GM19372 (cell line): Measurements from ENCODE around the gene CIDEB.
"Not testable (repeated sequence)": the region's sequence is repeated elsewhere in the genome, so short reads cannot be mapped to it uniquely, and the experiment has no call there.

ENCODE experiments used
- ATAC-seq: cut with Tn5 transposase; IDR thresholded peaks from one replicate; pipeline ENCODE4 v1.9.1; 2021; ENCODE audit warnings: mild to moderate bottlenecking, low read depth, moderate library complexity; ENCODE audit not compliant: unreplicated experiment

The CIDEB gene

DNA sequence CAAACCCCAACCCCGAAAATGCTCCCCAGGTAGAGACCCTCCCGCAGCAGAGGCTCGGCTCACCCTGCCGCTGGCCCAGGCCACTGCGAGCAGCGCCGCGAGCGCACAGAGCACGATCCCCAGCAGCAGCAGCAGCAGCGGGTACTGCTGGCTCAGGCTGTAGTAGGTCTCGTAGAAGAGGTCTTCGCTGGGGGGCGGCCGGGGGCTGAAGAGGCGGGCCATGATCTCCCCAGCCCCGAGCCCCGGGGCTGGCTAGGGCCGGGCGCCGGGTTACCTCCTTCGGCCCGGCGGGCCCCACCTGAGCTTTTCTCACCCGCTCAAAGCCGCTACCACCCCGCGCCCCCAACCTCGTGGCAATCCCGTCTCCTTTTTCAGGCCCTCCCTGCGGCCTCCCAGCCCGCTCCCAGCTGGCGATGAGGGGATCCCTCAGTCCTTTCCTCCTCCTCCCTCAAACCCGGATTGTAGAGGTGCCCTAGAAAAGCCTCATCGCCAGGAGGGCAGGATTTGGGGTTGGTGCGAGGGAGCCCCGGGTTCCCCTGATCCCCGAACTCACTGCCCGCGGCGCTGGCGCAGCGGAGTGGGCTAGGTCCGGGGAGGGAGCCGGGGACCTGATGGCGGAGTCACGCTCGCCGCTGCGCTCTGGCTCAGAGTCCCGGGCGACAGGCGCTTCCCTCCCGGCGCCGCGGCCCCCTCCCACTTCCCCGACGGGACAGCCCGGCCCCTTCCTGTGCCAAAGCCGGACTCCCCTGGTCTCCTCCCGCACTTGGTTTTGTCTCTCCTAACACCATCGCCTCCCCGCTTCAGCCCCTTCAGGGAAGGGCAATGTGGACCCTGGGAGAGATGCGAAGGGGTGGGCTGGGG lies 26.9 kb upstream of the CIDEB start, which contains the start of gene ADCY4:
Gene ADCY4, minus strand, starts transcription at position 641 of the 861 bp plus-strand sequence. Its CDS starts 419 bp downstream, at position 222.
- ATAC-seq: no peak

DNA sequence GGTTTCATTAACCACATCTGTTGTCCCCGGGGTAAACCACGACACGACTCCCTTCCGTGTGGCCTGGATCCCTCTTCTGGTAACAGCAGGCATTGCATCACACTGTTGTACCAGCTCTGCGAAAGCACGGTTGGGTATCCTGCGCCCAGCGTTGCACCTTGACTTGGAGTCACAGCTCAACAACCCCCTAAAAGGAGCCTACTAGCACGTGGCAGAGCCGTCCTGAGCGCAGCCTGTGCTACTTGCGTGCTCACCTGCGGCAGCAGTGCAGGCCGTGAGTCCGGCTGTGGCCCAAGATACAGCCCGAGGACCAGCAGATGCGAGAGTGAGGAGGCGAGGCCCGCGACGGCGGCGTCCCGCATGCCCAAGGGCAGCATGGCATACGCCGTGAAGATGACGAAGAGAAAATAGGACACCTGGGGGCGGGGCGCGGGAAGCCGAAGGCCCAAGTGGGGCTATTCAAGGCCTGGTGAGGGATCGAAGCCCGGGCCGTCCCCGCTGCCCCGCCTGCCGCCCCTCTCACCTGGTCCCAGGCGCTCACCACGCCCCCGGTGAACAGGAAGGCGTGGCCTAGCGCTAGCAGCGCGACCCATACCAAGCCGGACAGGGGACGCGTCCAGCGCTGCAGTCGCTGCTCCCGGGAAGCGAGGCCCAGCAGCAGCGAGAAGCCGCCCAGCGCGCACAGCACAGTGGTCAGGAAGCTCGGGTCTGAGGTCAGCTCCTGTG lies 24.7 kb upstream of the CIDEB start:
- ATAC-seq: peak; percentile 81

DNA sequence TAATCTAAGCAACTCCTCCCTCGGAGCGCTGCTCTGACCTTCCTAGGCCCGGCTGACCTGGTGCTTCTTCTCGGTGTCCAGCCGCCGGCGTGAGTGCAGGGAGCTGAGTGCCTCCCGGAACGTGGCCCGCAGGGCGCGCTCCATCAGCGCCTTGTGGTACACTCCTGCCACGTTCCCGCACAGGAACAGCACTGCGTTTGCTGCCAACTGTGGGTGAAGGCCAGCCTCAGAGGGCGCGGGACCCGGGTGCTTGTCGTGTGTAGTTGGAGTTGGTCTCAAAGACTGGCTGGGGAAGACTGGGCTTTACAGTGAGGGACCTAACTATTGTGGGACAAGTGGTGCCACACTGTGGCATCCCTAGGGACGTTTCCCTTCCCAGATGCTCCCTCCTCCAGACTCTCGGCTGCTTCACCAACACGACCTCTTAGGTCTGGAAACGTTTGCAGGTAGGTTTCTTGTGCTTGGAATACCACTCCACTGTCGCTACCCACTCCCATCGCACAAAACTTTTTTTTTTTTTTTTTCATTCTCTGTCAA lies 24.0 kb upstream of the CIDEB start:
- ATAC-seq: peak; percentile 4

DNA sequence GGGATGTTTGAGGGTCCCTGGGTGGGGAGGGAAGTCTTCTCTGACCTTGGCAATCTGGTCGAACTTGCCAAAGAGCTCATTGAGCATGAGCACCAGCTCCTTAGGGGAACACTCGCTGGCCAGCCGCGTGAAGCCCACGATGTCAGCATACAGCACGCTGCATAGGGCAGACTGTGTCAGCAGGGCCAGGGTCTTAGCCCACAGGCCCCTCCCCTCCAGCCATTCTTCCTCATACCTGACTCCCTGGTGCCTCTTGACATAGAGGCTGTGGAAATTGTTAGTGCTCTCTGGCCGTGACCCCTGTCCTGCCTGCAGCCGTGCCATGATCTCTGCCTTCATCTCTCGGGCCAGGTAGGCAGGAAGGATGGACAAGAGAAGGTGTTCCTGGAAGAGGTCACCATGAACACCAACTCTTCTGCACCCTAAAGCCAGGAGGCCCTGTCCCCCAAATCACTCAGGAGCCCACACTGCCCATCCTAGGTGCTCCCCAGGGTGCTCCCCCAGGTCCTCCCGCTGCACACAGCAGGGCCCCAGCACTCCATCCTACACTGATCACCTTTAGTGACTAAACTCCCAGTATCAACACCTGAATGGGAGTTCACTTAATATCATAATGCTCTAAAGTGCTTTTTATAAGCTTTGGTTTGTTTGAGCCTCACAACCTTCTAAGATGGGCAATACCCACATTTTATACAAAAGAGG lies 23.3 kb upstream of the CIDEB start:
- ATAC-seq: no peak

DNA sequence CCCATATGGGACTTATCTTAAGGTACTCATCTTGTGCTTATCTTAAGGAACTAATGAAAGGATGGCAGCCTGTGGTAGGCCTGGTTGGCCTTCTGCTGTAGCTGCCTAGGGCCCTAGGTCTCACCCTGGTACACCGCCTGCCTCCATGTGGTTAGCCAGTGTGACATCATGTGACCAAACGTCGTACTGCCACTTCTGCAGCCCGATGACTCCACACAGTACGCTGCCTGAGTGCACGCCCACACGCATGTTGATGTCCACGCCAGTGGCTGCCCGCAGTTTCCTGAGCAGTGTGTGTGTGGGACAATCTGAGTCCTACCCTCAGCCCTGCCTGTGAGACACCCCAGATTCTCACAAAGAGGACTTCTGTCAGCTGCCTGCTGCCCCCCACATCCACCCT lies 22.0 kb upstream of the CIDEB start:
- no peak for ATAC-seq

DNA sequence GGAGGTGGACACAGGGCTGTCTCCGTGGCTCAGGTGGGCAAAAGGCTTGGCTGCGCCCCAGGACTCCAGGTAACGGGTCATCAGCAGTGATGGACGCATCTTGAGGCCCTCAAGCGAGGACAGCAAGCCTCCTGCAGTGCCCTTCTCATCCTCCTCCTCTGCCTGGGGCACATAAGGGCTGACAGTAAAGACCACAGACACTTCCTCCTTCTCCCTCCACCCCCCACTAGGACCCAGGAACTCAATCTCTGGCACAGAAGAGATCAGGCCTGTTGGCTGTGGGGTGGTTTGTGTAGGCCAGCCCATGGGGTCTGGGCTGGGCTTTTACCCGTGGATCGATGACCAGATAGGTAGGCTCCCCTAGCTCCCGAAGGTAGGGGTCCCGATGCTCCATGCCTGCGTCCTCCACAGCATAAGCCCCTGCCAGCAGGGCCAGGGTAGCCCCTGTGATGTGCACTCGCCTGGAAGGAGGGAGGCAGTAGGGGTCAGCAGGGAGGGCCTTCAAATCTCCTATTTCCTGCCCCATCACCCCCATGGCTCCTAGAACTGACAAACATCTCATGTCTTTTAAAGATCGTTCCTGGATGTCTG lies 21.4 kb upstream of the CIDEB start:
- no peak for ATAC-seq

DNA sequence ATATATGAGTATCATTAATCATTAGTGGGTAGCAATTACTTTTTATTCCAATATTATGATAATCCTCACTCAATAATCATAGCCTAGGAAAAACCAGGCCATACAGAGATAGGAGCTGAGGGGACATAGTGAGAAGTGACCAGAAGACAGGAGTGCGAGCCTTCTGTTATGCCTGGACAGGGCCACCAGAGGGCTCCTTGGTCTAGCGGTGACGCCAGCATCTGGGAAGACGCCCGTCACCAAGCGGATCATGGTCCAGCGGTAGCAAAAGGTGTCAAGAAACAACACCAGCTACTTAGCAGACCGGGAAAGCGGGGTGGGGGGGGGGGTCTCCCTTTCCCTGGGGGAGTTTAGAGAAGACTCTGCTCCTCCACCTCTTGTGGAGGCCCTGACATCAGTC lies 20.1 kb upstream of the CIDEB start:
- ATAC-seq: not testable (repeated sequence)

DNA sequence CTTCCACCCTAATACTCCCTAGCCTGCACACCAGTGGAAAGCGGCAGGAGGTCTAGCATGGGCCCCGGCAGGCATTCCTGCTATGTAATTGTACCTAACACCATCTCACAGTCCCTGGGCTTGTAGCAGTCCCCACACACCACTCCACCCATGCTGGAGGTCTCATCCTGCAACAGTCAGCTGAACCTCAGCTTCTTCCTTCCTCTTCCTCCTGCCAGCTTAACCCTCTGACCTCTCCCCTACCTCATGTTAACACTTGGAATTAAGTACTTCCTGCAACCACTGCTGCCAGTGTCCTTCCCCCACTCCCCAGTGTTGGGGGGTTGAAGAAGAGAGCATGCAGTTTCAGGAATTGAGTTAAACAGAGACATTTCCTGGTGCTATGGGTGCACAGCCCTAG lies 19.5 kb upstream of the CIDEB start:
- ATAC-seq: no peak

DNA sequence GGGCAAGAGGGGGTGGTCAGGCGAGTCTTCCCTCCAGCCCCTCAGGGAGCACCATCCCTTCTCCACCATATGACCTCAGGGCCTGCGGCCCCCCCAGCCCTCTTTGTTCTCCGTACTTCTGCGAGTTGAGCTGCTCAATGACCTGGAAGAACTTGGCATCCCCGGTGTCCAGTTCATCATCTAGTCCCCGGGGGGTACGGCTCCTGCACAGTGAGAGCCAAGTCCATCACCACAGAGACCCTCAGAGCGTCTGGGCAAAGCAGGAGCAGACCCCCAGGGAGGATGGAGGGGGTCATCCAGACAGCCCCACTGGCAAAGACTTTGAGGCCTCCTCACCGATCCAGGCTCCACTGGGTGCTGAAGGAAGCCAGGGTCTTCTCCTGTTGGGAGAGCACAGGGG lies 18.2 kb upstream of the CIDEB start:
- ATAC-seq: no peak

DNA sequence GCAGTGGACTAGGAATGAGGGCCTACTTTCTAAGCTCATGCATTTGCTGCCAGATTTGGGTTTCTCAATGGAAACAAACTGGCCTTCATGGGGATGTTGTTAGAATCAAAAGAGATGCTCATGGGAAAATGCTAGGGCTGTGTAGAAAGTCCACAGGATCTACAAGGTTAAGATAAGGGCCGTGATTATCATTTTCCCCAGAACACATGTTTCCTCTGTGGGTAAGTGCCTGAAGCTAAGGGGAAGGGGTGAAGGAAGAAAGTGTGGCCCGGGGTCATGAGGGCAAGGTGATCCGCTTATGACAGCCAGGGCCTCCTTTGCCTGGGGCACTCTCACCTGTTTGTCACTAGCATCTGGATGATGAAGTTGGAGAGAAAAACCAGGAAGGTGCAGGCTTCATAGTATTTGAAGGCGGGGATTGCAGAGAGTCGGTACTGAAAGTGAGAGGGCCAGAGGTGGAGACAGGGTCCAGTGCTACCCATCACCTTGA lies 17.3 kb upstream of the CIDEB start:
- ATAC-seq: no peak

DNA sequence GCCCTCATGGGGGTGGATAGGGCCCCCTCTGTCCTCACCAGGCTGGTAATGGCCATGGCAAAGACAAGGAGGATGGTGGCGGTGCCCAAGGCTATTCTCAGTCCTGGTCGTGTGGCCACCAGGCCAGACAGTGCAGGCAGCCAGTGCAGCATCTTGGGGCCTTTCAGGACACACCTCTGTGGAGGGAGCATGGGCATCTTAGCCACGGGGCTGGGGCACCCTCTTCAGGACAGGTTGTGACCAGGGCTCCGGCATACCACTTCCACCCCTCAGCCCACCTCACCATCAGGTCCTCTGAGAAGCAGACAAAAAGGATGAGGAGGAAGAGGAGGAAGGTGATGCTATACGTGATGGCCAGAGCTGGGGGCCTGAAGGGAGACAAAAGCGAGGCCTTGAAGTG lies 16.2 kb upstream of the CIDEB start:
- no peak for ATAC-seq

DNA sequence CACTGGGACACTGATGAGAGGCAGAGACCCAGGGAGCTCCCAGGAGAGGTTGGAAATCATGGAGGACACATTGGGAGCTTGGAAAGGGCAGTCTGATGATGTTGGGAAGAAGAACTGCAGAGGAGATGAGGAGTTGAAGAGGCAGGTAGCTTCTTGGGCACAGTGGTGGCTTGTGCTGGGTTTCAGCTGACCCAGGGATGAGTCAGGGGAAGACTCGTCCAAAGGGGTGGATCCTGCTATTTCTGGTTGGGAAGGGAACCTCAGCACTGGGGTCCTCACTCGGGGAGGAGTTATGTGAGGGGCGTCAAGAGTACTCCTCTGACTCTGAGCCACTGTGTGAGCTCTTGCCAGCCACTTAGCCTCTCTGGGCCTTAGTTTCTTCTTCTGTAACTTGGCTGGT lies 15.6 kb upstream of the CIDEB start:
- ATAC-seq: no peak

DNA sequence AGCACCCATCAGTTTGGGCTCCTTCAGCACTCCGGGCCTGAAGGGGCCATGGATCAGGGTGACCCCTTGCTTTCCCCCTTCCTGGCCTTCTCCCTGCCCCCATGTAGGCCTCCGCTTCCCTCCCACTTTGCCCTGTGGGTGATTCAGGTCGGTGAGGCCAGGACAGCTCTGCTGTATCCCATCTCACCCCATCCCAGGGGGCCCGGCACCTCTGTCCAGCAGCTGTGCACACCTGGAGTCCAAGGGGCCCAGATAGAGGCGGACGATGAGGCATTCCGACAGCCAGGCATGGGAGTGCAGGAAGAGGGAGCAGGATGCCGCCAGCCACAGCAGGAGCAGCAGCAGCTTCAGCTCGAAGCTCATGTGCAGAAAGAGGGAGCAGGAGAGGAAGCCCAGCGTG lies 14.9 kb upstream of the CIDEB start:
- no peak for ATAC-seq

DNA sequence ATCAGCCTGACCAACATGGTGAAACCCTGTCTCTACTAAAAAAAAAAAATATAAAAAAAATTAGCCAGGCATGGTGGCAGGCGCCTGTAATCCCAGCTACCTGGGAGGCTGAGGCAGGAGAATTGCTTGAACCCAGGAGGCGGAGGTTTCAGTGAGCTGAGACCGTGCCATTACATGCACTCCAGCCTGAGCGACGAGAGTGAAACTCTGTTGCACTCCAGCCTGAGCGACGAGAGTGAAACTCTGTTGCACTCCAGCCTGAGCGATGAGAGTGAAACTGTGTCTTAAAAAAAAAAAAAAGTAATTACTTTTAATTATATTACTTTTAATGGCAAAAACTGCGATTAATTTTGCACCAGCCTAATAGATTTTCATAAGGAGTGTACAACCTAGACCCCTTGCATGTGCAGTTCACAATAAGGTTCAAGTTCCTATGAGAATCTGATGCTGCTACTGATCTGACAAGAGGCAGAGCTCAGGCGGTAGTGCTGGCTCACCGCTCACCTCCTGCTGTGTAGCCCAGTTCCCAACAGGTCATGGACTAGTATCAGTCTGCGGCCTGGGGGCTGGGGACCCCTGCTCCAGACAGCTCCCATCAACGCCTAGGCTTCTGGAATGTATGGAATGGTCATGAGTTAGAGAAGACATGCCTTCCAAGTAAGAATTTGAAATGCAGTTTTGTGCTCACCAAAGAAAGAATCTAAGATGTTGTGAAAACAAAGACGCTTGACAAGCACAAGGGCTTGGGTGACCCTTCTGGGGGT lies 13.6 kb upstream of the CIDEB start:
- no peak for ATAC-seq

DNA sequence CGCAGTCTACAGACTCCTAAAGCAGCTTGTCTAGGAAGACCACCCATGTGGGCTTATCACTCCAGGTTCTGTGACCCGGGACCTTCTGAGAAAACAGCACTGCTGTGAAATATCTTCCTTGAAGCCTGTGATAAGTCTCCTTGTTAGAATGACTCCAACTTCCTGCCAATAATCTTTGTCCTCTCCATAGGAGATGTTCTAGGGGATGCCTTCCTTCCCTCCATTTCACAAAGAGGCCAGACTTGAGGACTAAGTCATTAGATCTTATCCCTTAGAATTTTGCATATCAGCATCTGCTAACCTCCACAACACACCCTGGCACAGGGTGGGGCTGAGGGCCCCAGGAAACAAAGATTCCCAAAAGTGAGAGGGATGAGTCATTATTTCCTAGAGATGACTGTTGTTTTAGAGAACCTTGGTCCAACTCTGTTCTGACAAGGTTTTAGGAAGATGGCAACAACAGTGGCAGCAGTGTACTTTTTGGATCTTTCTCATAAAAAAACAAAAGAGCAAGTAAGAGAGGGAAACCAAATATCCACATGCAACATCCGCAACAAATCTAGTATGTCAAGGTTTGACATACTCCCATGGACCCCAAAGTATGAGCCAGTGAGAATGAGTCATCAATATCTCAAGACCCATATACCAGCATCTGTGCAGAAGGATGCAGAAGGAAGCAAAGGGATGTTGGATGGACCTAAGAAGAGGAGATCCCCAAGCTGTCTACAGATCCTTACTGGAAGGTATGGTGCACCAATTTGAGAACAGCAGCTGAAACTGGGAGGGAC lies 9.6 kb upstream of the CIDEB start:
- ATAC-seq: no peak

DNA sequence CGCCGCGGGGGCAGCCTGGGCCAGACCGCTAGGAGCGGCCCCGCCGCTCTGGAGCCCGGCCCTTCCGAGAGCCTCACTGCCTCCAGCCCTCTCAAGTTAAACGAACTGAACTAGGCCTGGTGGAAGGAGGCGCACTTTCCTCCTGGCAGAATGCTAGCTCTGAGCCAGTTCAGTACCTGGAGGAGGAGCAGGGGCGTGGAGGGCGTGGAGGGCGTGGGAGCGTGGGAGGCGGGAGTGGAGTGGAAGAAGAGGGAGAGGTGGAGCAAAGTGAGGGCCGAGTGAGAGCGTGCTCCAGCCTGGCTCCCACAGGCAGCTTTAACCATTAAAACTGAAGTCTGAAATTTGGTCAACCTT lies 8.8 kb upstream of the CIDEB start:
- no peak for ATAC-seq

DNA sequence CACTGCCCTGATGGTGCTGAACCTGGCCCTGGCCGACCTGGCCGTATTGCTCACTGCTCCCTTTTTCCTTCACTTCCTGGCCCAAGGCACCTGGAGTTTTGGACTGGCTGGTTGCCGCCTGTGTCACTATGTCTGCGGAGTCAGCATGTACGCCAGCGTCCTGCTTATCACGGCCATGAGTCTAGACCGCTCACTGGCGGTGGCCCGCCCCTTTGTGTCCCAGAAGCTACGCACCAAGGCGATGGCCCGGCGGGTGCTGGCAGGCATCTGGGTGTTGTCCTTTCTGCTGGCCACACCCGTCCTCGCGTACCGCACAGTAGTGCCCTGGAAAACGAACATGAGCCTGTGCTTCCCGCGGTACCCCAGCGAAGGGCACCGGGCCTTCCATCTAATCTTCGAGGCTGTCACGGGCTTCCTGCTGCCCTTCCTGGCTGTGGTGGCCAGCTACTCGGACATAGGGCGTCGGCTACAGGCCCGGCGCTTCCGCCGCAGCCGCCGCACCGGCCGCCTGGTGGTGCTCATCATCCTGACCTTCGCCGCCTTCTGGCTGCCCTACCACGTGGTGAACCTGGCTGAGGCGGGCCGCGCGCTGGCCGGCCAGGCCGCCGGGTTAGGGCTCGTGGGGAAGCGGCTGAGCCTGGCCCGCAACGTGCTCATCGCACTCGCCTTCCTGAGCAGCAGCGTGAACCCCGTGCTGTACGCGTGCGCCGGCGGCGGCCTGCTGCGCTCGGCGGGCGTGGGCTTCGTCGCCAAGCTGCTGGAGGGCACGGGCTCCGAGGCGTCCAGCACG lies 8.2 kb upstream of the CIDEB start:
- ATAC-seq: no peak

DNA sequence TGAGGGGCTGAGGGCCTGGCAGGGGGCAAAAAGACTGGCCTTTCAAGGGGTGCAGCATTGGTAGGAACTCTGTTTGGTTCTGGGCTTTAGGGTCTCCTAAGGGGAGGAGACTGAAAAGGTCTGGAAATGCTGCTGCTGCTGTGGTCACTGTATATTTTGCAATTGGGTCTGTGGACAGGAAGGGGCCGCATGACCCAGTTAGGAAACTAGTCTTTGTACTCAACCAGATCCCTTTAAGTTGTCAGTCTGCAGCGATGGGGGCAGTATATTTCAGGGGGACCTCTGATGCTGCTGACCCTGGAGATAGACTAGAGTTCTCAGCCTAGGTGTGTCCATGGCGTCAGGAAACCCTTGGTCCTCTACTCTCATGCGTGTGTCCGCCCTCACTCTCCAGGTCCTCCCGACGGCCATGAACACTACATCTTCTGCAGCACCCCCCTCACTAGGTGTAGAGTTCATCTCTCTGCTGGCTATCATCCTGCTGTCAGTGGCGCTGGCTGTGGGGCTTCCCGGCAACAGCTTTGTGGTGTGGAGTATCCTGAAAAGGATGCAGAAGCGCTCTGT lies 7.5 kb upstream of the CIDEB start:
- ATAC-seq: no peak
